CD1c-positive myeloid dendritic cell (primary cell): ENCODE results near the gene SLC12A7.
"Not testable (repeated sequence)": the region's sequence is repeated elsewhere in the genome, so short reads cannot be mapped to it uniquely, and the experiment has no call there.

ENCODE experiments used
- DNase-seq: peaks from one replicate; pipeline ENCODE4 v3.0.0-alpha.2; 2016; ENCODE audit errors: extremely low spot score

Gene SLC12A7

GRCh38 chr5:1109542-1110306 is 2.1 kb downstream of the SLC12A7 start:
- DNase-seq: no peak

GRCh38 chr5:1108865-1109174 is 3.0 kb downstream of the SLC12A7 start:
- peak; percentile 85 for DNase-seq

GRCh38 chr5:1108023-1108864 is 3.6 kb downstream of the SLC12A7 start:
- DNase-seq: peak; percentile 78

- peak; percentile 76 for DNase-seq
These were observed 4.5 kb downstream of the SLC12A7 start for GRCh38 chr5:1107167-1108022.

GRCh38 chr5:1106385-1107166 is 5.3 kb downstream of the SLC12A7 start:
- DNase-seq: peak; percentile 71

GRCh38 chr5:1105350-1106265 is 6.3 kb downstream of the SLC12A7 start:
- DNase-seq: peak; percentile 51

GRCh38 chr5:1104327-1105006 is 7.4 kb downstream of the SLC12A7 start:
- DNase-seq: peak; percentile 60

GRCh38 chr5:1103505-1104326 is 8.1 kb downstream of the SLC12A7 start:
- peak; percentile 26 for DNase-seq

GRCh38 chr5:1103093-1103492 is 8.8 kb downstream of the SLC12A7 start:
- DNase-seq: no peak

- DNase-seq: peak; percentile 45
These were observed 9.7 kb downstream of the SLC12A7 start for GRCh38 chr5:1101961-1102713.

- no peak for DNase-seq
These were observed 10.9 kb downstream of the SLC12A7 start for GRCh38 chr5:1100664-1101574.

GRCh38 chr5:1099926-1100663 is 11.8 kb downstream of the SLC12A7 start:
- no peak for DNase-seq

GRCh38 chr5:1098986-1099597 is 12.8 kb downstream of the SLC12A7 start:
- no peak for DNase-seq

GRCh38 chr5:1097988-1098385 is 13.9 kb downstream of the SLC12A7 start:
- not testable (repeated sequence) for DNase-seq

GRCh38 chr5:1097381-1097987 is 14.4 kb downstream of the SLC12A7 start:
- DNase-seq: no peak
